HepG2 (cell line): ENCODE results near the gene HERC6.

Experiments used
- CTCF ChIP-seq: sonication (generic); formaldehyde crosslinking; IDR thresholded peaks from 2 replicates; pipeline ENCODE4 v1.5.0; 2020; ENCODE audit warnings: mild to moderate bottlenecking, missing genetic modification reagents, moderate library complexity
- FOXM1 ChIP-seq: sonication (generic); formaldehyde crosslinking; IDR thresholded peaks from 2 replicates; pipeline ENCODE4 v1.5.0; 2020; ENCODE audit warnings: missing genetic modification reagents
- MIXL1 ChIP-seq: IDR thresholded peaks from 2 replicates; pipeline ENCODE4 v1.6.1; 2016
- NFE2L2 ChIP-seq: fragments of 150-350 bp; IDR thresholded peaks from 2 replicates; pipeline ENCODE4 v1.6.1; 2014; ENCODE audit warnings: low read length
- POLR2AphosphoS2 ChIP-seq: IDR thresholded peaks from 2 replicates; pipeline ENCODE4 v1.6.1; 2011; ENCODE audit warnings: low read depth, low read length, improper control_type of control experiment
- SMAD3 ChIP-seq: sonication (generic); formaldehyde crosslinking; IDR thresholded peaks from 2 replicates; pipeline ENCODE4 v1.4.0; 2020; ENCODE audit warnings: missing genetic modification reagents
- ZNF510 ChIP-seq: sonication (generic); formaldehyde crosslinking; IDR thresholded peaks from 2 replicates; pipeline ENCODE4 v1.4.0; 2020; ENCODE audit warnings: low read depth, mild to moderate bottlenecking, missing genetic modification reagents
- ZNF639 ChIP-seq: conservative IDR thresholded peaks from 2 replicates; pipeline ENCODE4 v1.6.1; 2018; ENCODE audit warnings: missing genetic modification reagents

GRCh38 chr4:88439161-88439760, 60.6 kb downstream of the HERC6 start:
- TF ChIP-seq CTCF (CRISPR knock-in tag) (no peak), POLR2AphosphoS2 (no peak), NFE2L2 (no peak), ZNF639 (CRISPR knock-in tag) (no peak), ZNF510 (CRISPR knock-in tag) (no peak), SMAD3 (CRISPR knock-in tag) (no peak), MIXL1 (CRISPR knock-in tag) (no peak), FOXM1 (CRISPR knock-in tag) (no peak)
